ENCODE data around the gene CCDC60. TPM values are rescaled to one million over a fixed set of nuclear protein-coding genes. Genes with fewer than 3 reads are reported as not detected.

Gene CCDC60
- total RNA-seq, 3 donors from 2014 or later, result not detected

DNA sequence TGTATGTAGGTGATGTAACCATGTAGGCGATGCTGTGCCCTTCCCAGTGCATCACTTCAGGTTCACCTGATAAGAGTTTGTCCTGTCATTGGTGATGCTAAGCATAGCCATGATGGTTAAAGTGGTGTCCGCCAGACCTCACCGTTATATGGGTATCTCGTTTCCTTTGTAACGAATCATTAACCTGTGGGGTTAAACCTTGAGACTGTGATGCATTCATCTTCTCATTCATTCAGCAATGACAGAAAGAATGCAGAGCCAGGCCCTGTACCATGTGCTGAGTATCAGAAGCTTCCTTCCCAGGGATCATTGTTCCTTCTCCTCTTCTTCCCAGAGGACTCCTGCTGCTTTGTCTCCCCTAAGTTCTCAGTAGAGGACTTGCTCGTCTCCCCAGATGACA lies 84.9 kb downstream of the CCDC60 start:
- Mint-ChIP-seq H3K27me3 (ENCODE audit: low read depth) (peaks cover 16% of the 10 kb centered on the region), H3K4me3 (no peak overlapping the region), H3K4me1 (ENCODE audit: low read depth) (no peaks in the 10 kb centered on the region), H3K36me3 (ENCODE audit: insufficient read depth) (no peaks in the 10 kb centered on the region), H3K9me3 (peaks cover 3% of the 10 kb centered on the region)
- DNase-seq, result no peak
- ATAC-seq, result no peak

DNA sequence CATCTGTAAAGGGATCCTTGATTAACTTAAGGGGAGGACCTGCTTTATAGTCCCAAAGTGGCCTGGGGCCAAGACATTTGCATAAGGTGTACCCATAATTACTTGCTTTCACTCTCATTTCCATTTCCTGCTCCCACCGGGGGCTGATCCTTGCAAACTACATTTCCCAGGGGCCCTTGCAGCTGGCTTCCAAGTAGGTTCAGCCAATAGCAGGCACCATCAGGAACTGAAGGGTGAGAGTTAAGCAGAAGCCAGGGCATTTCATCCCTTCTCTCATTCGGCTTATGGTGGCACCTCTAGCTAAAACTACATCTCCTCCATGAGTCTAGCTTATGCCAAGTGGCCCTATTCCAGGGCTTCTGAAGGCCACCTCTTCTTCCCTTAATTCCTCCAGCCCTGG lies 88.8 kb downstream of the CCDC60 start:
- Mint-ChIP-seq H3K4me1 (ENCODE audit: low read depth) (no peaks in the 10 kb centered on the region), H3K36me3 (ENCODE audit: insufficient read depth) (no peaks in the 10 kb centered on the region), H3K4me3 (no peak overlapping the region), H3K27me3 (ENCODE audit: low read depth) (peaks cover 14% of the 10 kb centered on the region), H3K9me3 (peaks cover 3% of the 10 kb centered on the region)
- DNase-seq (no peak), ATAC-seq (no peak)

DNA sequence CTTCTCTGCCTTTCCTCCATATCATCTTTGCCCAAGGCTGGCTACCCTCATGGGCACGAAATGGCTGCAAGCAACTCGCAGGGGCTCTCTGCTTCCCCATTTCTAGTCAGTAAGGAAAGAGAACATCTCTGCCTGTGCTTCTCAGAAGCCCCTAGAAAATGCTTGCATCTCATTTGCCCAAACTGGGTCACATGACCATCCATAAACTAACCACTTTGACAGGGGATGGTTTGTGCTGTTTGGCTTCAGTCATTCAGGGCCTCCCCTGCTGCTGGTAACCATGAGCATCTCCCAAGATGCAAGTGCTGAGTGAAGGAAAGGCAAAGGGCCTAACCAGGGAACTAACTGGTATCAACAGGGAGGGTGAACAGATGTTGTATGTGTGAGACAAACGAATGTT lies 91.1 kb downstream of the CCDC60 start:
- Mint-ChIP-seq H3K9me3 (peaks cover 7% of the 10 kb centered on the region), H3K27me3 (ENCODE audit: low read depth) (peaks cover 7% of the 10 kb centered on the region), H3K4me3 (no peak overlapping the region), H3K4me1 (ENCODE audit: low read depth) (no peaks in the 10 kb centered on the region), H3K36me3 (ENCODE audit: insufficient read depth) (no peaks in the 10 kb centered on the region)
- no peak for DNase-seq
- ATAC-seq, result no peak

DNA sequence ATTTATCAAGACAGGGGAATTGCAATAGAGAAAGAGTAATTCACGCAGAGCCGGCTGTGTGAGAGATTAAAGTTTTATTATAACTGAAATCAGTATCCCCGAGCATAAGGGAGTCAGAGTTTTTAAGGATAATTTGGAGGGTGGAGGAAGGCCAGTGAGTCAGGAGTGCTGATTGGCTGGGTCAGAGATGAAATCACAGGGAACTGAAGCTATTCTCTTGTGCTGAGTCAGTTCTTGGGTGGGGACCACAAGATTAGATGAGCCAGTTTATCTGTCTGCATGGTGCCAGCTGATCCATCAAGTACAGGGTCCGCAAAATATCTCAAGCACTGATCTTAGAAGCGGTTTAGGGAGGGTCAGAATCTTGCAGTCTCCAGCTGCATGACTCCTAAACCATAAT lies 96.6 kb downstream of the CCDC60 start:
- Mint-ChIP-seq H3K4me3 (no peak overlapping the region), H3K4me1 (ENCODE audit: low read depth) (no peaks in the 10 kb centered on the region), H3K9me3 (peaks cover 9% of the 10 kb centered on the region), H3K27me3 (ENCODE audit: low read depth) (no peaks in the 10 kb centered on the region), H3K36me3 (ENCODE audit: insufficient read depth) (no peaks in the 10 kb centered on the region)
- ATAC-seq (no peak), DNase-seq (no peak)

DNA sequence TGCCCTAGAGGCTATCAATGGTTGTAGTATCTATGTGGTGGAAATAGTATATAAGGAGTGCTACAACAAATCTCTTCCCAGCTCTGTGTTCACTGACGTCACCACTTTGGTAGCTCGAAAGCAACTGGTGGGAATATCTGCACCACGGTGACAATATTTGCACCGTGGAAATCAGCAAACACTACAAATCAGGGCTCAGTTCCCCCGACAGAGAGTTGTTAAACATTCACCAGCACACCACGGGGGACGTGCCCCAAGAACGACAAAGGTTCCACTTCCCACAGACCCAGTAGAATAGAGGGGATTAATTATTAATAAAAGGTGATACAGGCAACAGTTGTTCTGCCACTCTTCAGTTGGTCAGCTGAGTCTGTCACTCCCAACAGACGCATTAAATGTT lies 98.4 kb downstream of the CCDC60 start:
- DNase-seq (no peak), ATAC-seq (no peak)
- H3K4me3 Mint-ChIP-seq, result no peak overlapping the region
- H3K27me3 Mint-ChIP-seq (ENCODE audit: low read depth), result peaks cover 2% of the 10 kb centered on the region
- no peaks in the 10 kb centered on the region for H3K4me1 Mint-ChIP-seq (ENCODE audit: low read depth)
- H3K9me3 Mint-ChIP-seq, result peaks cover 9% of the 10 kb centered on the region
- no peaks in the 10 kb centered on the region for H3K36me3 Mint-ChIP-seq (ENCODE audit: insufficient read depth)

DNA sequence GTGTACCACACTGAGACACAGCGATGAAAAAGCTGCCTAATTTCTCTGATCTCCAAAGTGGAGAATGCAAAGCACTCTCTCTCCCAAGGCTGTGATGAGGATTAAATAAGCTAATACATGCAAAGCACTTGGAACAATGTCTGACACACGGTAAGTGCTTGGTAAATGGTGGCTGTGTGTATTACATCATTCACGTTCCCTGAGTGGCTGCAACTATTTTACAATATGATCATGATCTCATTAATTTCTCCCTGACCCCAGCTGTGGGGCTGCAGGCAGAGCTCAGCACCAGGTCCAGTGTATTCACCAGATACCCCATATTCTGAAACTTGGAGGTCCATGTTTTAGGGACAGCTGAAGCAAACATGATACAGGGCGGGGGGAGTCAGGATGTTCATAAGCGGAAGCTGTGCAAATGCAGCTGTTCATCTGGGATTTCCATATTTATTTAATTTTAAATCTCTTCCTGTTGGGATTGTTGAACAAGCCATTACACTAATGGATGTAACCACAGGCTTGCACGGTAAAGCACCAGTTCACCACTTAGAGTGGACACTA lies 106.4 kb downstream of the CCDC60 start:
- no peaks in the 10 kb centered on the region for H3K4me1 Mint-ChIP-seq (ENCODE audit: low read depth)
- H3K36me3 Mint-ChIP-seq (ENCODE audit: insufficient read depth), result no peaks in the 10 kb centered on the region
- DNase-seq (no peak), ATAC-seq (no peak)
- no peak overlapping the region for H3K4me3 Mint-ChIP-seq
- H3K27me3 Mint-ChIP-seq (ENCODE audit: low read depth), result peaks cover 31% of the 10 kb centered on the region
- H3K9me3 Mint-ChIP-seq, result no peaks in the 10 kb centered on the region

DNA sequence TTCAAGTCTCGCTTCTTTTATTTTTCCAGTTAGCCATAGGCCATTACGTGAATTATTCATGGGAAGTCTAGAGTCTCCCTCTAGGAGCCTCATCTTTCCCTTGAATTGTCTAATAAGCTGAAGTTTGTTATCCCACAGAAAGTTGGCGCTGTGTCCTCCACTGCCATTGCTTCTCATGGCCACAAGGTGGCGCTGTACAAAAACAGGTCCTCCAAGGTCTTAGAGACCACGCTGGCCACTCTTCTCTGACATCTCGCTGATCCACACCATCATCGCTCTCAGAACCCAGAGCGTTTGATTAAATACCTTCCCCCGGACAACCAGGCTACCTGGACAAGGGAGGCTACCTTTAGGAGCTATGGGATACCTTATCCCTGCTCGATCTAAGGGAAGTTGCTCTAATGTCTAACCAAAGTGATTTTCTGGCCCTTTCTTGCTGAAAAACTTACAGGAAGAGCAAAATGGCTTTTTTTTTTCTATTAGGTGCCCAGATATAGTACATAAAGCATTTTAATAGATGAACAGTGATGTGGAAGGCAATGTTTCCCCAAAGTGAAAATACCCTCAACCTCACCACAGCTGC lies 110.0 kb downstream of the CCDC60 start:
- peaks cover 21% of the 10 kb centered on the region for H3K27me3 Mint-ChIP-seq (ENCODE audit: low read depth)
- DNase-seq, result no peak
- no peaks in the 10 kb centered on the region for H3K4me1 Mint-ChIP-seq (ENCODE audit: low read depth)
- H3K36me3 Mint-ChIP-seq (ENCODE audit: insufficient read depth), result no peaks in the 10 kb centered on the region
- H3K4me3 Mint-ChIP-seq, result no peak overlapping the region
- ATAC-seq, result no peak
- H3K9me3 Mint-ChIP-seq, result no peaks in the 10 kb centered on the region

DNA sequence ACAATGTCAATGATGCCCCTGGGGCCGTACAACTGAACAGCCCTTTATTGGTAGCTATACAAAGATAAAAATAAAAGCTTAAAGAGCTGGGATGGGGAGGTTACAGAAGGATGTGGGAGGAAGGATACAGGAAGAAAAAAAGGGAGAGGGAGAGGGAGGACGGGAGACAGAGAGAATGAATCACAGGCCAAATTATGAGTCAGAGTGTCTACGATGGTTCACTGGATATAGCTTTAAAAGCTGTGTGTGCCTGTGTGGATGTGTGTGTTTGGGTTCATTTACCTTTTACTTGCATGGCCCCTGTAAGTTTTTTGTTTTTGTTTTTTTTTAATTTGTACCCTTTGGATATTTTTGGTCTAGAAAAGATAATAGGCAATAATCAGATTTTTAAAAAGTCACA lies 111.9 kb downstream of the CCDC60 start:
- Mint-ChIP-seq H3K9me3 (no peaks in the 10 kb centered on the region), H3K27me3 (ENCODE audit: low read depth) (peaks cover 12% of the 10 kb centered on the region), H3K4me3 (no peak overlapping the region), H3K36me3 (ENCODE audit: insufficient read depth) (no peaks in the 10 kb centered on the region), H3K4me1 (ENCODE audit: low read depth) (no peaks in the 10 kb centered on the region)
- no peak for DNase-seq
- ATAC-seq, result no peak

DNA sequence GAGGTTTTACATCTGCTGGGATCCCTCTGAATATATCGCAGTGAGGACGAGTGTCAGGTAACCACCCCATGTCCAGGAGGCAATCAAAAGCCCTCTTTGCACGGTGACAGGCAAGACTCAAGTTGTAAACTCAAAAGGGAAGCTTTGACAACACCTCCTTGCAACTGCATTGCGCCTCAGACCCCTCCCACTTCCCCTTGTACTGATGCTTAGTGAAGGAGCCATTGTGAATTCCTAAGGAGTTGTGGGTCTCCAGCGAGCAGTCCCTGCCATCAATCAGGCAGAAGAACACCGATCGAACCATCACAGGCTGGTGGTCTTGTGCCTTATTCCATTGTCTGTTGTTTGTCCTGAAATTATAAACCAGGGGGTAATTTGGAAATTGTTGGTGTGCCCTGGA lies 112.6 kb downstream of the CCDC60 start:
- H3K4me3 Mint-ChIP-seq, result no peak overlapping the region
- no peaks in the 10 kb centered on the region for H3K36me3 Mint-ChIP-seq (ENCODE audit: insufficient read depth)
- no peak for ATAC-seq
- H3K4me1 Mint-ChIP-seq (ENCODE audit: low read depth), result no peaks in the 10 kb centered on the region
- DNase-seq, result no peak
- no peaks in the 10 kb centered on the region for H3K9me3 Mint-ChIP-seq
- peaks cover 10% of the 10 kb centered on the region for H3K27me3 Mint-ChIP-seq (ENCODE audit: low read depth)

DNA sequence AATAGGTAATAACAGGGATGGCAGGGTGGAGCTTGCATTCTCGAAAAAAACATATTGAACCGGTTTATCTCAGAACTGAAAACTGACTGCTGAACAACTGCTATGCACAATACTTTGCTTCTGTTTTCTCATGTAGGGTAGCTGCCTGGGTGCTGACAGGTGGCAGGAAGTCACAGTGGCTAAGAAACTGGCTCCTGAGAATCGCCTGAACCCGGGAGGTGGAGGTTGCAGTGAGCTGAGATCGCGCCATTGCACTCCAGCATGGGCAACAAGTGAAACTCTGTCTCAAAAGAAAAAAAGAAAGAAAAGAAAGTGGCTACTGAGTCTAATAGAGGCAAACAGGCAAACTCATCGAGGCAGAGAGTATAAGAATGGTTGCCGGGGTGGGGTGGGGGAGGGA lies 113.1 kb downstream of the CCDC60 start:
- H3K4me3 Mint-ChIP-seq, result no peak overlapping the region
- no peak for DNase-seq
- H3K9me3 Mint-ChIP-seq, result no peaks in the 10 kb centered on the region
- H3K27me3 Mint-ChIP-seq (ENCODE audit: low read depth), result peaks cover 10% of the 10 kb centered on the region
- no peak for ATAC-seq
- no peaks in the 10 kb centered on the region for H3K36me3 Mint-ChIP-seq (ENCODE audit: insufficient read depth)
- H3K4me1 Mint-ChIP-seq (ENCODE audit: low read depth), result no peaks in the 10 kb centered on the region

DNA sequence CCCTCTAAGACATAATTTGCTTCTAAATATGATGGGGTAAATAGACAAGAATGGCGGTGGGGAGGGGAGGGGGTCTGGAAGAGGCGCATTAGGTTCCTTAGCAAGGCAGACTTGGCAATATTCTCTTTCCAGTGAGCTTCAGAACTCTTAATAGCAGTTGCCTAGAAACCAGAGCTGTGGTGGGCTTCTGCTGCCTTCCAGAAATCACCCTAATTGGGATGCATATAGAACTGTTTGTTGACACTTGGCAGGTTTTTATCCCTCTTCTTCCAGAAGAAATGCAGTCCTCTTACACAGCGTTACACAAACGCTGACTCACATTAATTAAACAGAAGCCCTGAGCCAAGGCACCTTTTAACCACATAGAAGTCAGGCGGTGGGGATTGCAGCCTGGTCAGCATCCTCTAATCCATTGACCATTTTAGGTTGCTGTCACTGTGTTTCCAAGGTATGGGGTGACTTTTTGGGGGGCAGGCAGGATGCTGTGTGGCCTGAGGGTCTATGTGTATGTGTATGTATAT lies 114.1 kb downstream of the CCDC60 start:
- peaks cover 12% of the 10 kb centered on the region for H3K27me3 Mint-ChIP-seq (ENCODE audit: low read depth)
- no peak overlapping the region for H3K4me3 Mint-ChIP-seq
- H3K36me3 Mint-ChIP-seq (ENCODE audit: insufficient read depth), result no peaks in the 10 kb centered on the region
- H3K4me1 Mint-ChIP-seq (ENCODE audit: low read depth), result no peaks in the 10 kb centered on the region
- ATAC-seq (no peak), DNase-seq (no peak)
- no peaks in the 10 kb centered on the region for H3K9me3 Mint-ChIP-seq

DNA sequence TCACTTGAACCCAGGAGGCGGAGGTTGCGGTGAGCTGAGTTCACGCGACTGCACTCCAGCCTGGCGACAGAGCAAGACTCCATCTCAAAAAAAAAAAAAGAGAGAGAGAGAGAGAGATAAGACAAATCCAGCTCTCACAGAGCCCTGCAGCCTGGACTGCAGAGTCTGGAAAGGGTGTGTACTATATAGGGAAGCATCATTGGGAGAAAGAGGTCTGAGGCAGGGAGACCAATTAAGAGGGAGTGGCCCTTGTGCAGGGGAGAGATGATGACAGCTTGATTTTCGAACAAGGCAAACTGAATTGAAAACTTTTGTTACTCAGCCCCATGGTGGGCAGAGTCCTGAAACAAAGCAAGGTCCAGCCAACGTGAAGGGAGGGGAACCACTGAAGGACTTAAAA lies 116.2 kb downstream of the CCDC60 start:
- no peak for ATAC-seq
- no peaks in the 10 kb centered on the region for H3K4me1 Mint-ChIP-seq (ENCODE audit: low read depth)

DNA sequence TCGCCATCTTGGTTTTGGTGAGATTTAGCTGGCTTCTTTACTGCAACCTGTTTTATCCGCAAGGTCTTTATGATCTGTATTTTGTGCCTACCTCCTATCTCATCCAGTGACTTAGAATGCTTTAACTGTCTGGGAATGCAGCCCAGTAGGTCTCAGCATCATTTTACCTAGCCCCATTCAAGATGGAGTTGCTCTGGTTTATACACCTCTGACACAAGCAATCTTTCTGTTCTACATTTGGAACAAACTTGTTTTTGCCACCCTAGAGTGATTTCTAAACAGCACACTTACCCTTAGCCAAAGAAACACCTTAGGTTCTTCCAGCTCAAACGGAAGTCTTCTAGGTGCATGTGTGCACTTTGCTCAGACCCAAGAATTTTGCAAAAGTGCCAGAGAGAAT lies 122.3 kb downstream of the CCDC60 start:
- Mint-ChIP-seq H3K4me1 (ENCODE audit: low read depth) (no peaks in the 10 kb centered on the region), H3K4me3 (no peak overlapping the region), H3K36me3 (ENCODE audit: insufficient read depth) (no peaks in the 10 kb centered on the region), H3K9me3 (peaks cover 4% of the 10 kb centered on the region), H3K27me3 (ENCODE audit: low read depth) (peaks cover 4% of the 10 kb centered on the region)
- DNase-seq (no peak), ATAC-seq (no peak)

More for the DNA sequence above, 116.2 kb downstream of the CCDC60 start:
- DNase-seq, result no peak
- Mint-ChIP-seq H3K36me3 (ENCODE audit: insufficient read depth) (no peaks in the 10 kb centered on the region), H3K27me3 (ENCODE audit: low read depth) (peaks cover 2% of the 10 kb centered on the region), H3K4me3 (no peak overlapping the region), H3K9me3 (no peaks in the 10 kb centered on the region)

DNA sequence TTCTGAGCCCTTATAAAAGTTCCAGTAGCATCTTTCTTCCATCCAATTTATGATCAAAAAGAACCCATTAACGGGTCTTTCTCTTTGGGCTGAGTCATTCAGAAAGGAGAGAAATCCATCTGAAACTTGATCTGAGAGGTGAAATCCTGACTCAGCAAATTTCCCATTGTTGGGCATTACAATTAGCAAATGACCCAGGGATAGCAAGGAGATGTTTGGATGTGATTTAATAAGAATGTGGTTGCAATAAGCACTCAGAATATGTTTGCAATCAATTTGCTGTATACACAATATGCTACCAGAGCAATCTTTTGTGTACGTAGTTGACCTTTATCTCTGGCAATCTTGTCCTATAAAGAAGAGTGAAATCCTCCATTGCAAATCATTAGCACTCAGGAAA lies 122.7 kb downstream of the CCDC60 start:
- no peaks in the 10 kb centered on the region for H3K4me1 Mint-ChIP-seq (ENCODE audit: low read depth)
- DNase-seq (no peak), ATAC-seq (no peak)
- H3K27me3 Mint-ChIP-seq (ENCODE audit: low read depth), result peaks cover 4% of the 10 kb centered on the region
- H3K36me3 Mint-ChIP-seq (ENCODE audit: insufficient read depth), result no peaks in the 10 kb centered on the region
- H3K4me3 Mint-ChIP-seq, result no peak overlapping the region
- peaks cover 4% of the 10 kb centered on the region for H3K9me3 Mint-ChIP-seq

DNA sequence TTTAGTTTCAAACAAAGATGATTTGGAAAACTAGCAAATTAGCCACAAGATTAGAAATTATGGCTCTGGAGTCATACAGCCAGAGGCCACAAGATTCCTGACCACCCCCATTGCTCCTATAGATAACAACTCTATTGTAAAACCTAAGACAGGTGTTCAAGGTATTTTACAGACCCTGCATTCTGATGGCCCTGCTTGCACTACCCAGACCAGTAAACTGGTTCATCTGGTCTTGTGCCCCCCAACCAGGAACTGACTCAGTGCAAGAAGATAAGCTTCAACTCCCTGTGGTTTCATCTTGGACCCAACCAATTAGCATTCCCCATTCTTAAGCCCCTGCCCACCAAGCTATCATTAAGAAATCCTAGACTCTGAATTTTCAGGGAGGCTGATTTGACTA lies 125.0 kb downstream of the CCDC60 start:
- Mint-ChIP-seq H3K27me3 (ENCODE audit: low read depth) (peaks cover 4% of the 10 kb centered on the region), H3K9me3 (peaks cover 4% of the 10 kb centered on the region), H3K4me3 (no peak overlapping the region), H3K4me1 (ENCODE audit: low read depth) (no peaks in the 10 kb centered on the region), H3K36me3 (ENCODE audit: insufficient read depth) (no peaks in the 10 kb centered on the region)
- no peak for ATAC-seq
- DNase-seq, result no peak

Data from activated T-cell treated with anti-CD3 and anti-CD28 coated beads, Interleukin-2, amount 50 U/mL, for 4 hours (primary cell).